Endometrial microvascular endothelial cells (primary cell): Measurements from ENCODE around the gene MCMBP. TPM values are rescaled to one million over a fixed set of nuclear protein-coding genes. Genes with fewer than 3 reads are reported as not detected.

Experiments used
- in situ Hi-C: cut with HindIII; loops from 2 replicates; pipeline ENCODE4 v1.10.0; 2017; ENCODE audit warnings: low sequenced_read_pairs, low pct_unique_long_range_greater_than_20kb; ENCODE audit errors: inconsistent ontology term
- total RNA-seq: library from RNA; depleted of rRNA; stranded (reverse); fragments of >200 nt; gene quantifications from one replicate; pipeline ENCODE4 v1.2.3, GENCODE V29; 2015; ENCODE audit errors: inconsistent ontology term

MCMBP gene
- total RNA-seq, 1 donor from 2014 or later = 77.7 TPM

DNA sequence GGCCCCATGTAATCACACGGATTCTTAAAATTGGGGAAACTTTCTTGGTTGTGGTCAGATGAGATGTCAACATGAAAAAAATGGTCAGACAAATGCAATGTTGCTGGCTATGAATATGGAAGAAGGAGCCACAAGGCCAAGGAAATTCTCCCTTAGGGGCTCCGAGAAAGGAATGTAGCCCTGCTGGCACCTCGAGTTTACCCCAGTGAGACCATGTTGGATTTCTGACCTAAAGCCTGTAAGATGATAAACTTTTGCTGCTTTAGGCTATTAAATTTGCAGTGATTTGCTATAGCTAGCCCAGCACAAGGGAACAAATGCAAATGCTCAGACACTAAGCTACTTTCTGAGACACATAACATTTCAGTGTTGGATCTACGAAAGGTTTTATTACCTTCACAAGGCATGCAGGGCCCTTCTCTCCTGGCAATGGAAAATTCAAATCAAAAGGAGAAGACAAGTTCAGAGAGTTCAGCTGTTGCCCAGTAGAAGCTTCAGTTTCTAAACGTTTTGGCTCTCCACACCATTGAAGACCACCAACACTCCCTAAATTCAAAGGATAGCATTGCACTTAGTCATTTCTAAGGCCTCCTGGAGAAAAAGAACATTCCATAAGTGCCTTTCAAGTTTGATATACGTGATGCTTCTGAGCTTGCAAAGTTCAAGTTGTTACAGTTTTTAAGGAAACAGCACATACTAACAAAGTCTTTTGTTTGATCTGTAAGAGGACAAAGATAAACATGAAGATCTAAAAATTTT is 23.4 kb downstream of the MCMBP start:
- in situ Hi-C loops = no loop called here

DNA sequence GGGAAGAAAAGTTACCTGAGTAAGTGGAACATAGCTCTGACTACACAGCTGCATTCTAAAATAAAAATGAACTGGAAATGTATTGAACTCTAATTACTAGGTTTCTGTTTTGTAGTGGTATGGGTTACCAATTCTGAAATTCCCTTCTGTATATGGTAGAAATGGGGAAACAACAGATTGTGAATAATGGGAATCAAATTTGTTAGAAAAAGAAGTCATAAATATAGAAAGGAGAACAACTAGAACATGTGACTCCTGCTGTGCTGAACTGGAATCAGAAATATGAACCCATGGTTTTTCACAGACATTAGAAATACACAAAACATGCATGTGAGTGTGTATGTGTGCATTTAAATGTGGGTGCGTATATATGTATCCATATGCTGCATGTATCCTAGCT is 27.0 kb downstream of the MCMBP start:
- in situ Hi-C loops = no loop called here

DNA sequence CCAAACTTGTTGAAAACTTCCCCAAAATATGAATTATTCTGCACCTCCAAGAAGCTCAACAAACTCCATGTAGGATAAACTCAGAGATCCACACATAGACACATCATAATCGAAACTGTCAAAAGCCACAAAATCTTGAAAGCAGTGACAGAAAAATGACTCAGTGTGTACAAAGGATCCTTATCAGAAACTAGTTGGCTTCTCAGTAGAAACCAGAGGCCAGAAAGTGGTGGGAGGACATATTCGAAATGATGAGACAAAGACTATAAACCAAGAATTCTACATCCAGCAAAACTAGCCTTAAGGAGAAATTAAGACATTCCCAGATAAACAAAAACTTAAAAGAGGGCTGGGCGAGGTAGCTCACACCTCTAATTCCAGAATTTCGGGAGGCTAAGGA is 38.5 kb downstream of the MCMBP start:
- in situ Hi-C loops = no loop called here

DNA sequence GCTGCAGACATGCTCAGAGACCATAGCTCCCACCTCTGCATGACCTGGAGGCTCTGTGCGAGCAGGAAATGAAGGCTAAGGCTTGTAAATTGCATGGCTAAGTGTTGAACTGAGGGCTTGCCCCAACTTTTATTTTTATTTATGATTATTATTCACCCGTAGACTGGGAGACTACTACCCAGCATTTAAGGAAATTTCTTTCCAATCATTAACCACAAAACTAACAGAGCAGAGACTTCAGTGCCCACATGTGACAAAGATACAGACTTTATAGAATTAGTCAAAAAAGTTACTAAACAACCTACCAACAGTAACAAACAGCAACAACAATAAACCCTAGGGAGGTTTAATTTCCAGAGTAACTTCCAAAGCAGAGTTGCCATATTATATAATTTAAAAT is 39.7 kb downstream of the MCMBP start:
- in situ Hi-C loops = no loop called here

DNA sequence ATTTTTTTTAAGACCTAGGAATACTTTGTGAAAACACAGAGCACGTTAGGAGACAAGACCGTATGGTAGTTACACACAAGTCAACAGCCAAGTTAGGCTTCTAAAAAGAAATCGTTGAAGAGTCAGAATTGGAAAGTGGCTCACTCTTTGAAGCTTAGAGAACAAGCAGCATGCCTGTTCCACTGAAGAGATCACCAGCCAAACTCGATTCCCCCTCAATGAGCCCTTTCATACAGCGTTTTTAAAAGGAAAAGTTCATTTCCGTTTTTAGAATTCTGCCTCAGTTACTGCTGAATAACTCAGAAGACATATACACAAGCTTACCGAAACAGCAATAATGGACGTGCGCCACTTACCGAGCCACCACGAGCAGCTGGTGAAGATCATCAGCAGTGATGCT is 41.0 kb downstream of the MCMBP start:
- in situ Hi-C loops = no loop called here

DNA sequence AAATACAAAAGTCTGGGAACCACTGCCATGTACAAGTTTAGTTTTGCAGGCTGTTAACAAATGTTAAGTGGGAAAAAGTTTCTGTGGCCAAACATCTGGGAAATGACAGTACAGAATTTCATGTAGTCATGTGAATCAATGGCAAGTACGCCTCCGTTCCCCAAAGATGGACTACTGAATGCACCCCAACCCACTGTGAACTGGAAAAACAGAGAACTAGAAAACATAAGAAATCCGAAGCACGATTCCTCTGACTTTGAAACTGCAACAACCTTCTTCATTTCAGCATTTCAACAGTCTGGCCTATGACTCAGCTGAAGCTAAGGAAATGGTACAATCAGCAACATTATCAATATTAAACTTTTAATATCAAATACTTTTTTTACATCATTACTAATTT is 41.8 kb downstream of the MCMBP start:
- in situ Hi-C loops = no loop called here

DNA sequence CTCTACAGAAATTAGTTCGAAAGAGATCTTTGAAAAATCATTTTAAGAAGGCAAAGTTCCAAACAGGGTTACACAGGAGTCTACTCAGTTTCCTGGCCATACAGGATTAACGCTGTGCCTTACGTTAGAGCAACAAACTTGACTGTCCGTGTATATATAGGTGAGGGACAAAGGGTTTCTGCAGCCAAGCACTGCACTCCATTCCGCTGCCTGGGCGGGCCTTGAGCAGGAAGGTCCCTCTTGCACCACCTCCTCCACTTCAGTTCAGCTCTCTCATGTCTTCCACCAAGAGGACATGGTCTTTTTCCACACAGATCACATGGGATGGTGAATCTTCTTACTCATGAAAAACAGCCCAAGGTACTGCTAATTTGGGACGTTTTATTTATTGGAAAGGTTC is 43.2 kb downstream of the MCMBP start:
- in situ Hi-C loops = no loop called here

DNA sequence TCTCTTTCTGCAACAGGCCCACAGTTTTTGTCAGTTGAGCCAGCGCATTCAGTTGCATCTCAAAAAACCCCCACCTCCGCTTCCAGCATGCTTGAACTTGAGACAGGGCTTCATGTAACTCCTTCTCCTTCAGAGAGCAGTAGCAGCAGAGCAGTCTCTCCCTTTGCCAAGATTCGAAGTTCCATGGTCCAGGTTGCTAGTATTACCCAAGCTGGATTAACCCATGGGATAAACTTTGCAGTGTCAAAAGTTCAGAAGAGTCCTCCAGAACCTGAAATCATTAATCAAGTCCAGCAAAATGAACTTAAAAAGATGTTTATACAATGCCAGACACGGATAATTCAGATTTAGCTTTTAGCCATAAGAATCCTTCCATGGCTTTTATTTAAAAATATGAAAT is 45.2 kb downstream of the MCMBP start:
- in situ Hi-C loops = no loop called here

DNA sequence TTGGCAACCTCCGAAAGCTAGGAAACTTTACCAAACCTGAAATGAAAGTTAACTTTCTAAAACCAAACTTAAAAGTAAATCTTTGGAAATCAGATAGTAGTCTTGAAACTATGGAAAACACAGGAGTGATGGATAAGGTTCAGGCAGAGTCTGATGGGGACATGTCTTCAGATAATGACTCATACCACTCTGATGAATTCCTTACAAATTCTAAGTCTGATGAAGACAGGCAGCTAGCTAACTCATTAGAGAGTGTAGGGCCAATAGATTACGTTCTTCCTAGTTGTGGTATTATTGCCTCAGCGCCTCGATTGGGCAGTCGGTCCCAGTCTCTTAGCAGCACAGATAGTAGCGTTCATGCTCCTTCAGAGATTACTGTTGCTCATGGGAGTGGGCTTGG is 45.9 kb downstream of the MCMBP start:
- in situ Hi-C loops = no loop called here

DNA sequence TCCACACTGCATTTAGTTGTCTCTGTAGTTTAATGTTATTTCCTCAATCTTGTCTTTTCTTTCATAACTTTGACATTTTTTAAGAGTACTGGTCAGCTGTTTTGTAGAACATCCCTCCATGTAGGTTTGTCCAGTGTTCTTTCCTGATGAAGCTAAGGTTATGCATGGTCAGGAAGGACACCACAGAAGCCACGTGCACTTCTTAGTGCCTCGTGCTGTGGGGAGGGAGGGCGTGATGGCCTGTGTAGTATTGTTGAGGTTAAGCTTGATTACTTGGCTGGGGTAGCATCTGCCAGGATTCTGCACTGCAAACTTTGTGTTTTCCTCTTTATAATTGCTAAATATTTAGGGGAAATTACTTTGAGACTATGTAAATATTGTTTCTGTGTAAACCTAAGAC is 48.3 kb downstream of the MCMBP start:
- in situ Hi-C loops = no loop called here

DNA sequence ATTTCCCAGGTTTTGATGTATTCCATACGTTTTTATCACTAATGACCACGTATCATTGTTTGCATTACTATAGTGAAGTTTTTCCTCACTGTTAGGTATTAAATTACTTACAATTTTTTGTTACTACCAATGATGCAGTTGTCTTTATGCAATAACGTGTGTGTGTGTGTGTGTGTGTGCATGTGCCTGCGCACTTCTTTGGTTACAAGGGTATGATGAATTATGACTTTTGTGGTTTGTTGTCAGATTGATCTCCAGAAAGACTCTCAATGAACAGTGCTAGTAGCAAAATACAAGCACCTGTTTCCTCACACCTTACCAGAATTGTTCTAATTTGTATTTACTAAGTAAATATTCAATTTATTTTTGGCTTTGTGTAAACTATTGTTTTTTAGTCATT is 51.5 kb downstream of the MCMBP start:
- in situ Hi-C loops = no loop called here

DNA sequence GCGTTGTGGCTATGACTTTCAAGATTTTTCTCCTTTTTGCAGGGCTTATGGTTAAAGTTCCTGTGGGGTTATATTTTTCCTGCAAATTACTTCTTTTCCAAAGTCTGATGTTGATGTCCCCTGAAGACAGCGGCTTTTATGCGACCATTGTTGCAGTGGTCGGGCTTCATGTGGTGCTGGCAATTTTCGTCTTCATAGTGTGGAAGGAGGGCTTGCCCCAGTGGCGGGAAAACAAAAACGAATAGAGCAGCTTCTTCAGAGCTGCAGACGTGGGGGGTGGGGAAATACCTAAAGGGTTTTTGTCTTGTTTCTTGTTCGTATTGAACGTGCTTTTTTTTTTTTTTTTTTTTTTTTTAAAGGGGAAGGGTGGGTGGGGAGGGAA is 53.8 kb downstream of the MCMBP start:
- in situ Hi-C loops = no loop called here

DNA sequence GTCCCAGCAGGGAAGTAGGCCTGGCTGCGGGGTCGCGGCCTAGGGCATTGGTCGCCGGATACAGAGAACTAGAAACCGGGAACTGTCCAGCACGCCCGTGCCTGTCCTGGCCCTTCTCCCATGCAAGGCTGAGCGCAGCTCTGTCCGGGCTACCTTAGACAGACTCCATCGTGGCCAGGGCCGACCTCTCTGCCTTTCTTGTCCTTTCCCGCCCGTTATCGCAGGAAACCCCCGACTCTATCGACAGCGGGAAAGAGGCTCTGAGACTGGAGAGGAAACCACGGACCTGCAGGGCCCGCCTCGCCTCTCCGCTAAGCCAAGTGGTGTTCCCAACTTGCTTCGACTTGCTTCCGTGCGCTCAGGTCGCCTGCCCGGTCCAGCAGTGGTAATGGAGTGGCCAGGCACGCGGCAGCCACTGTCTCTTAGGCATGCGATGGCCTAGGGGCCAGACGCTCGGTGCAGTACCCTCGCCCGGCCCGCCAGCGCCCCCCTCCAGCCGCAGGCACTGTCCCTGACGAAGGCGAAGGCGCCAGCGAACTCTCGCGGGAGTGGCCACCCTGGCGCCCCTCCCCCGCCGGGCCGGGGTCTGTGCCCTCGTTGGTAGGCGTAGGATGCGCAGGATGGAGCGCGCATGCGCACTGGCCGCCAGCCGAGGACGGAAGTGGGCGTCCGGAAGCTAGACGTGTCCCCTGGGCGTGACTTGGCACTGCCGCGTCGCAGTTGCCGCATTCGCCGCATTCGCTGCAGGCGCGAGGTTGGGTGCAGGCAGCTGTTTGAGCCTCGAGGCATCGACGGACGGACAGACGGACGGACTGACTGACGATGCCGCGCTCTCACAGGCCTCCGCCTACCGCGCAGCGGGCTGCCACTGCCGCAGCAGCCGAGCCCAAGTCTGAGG is 54.4 kb downstream of the MCMBP start:
- in situ Hi-C loops = no loop called here

DNA sequence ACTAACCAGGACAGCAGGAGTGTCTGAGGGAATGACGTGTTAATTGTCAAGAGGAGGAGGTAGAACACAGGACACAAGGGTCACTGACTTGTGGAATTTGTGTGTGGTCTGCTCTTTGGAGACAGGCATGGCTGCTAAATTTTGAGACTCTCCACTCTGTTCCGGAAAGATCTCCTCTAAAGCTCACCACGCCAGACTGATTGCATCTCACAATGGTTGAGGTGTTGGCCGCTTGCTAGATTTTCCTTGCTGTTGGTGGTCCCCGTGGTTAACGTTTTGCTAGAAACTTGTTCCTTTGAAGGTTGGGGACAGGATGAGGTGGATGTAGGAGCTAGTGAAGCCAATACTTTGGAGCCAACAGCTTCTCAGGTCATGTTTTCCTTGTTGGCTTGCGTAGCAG is 57.0 kb downstream of the MCMBP start:
- in situ Hi-C loops = no loop called here

DNA sequence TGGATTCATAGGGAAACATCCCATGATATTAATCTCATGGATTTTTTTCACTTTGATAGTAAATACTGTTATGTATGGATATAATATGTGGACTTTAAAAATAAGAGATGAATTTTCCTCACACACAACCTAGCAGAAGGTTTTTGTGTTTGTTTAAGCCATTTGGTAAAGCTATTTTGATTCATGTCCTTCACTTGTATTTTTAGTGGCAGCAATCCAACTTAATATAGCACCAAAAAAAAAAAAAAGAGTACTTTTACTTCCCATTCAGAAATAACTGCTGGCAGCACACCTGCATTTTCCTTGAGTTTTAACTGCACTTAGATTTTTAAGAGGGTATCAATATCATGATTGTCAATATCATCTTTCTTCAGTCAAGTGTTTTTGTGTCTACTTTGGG is 60.0 kb downstream of the MCMBP start:
- in situ Hi-C loops = no loop called here

DNA sequence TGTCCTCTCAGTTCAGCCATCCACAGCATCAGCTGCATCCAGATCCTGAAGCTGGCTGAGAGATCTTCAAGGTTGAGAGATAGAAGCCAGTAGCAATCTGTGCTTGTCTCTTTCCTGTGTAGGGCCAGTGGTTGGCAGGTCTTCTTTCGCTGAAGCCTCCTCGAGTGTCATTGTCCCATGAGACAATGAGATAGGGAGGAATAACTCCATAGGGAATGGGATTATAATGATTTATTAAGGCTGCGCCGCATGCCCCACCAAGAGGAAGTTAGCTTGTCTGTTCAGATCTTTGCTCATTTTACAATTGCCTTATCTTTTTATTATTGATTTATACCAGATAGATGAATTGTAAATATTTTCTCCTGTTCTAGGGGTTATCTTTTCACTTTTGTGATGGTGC is 61.5 kb downstream of the MCMBP start:
- in situ Hi-C loops = no loop called here

DNA sequence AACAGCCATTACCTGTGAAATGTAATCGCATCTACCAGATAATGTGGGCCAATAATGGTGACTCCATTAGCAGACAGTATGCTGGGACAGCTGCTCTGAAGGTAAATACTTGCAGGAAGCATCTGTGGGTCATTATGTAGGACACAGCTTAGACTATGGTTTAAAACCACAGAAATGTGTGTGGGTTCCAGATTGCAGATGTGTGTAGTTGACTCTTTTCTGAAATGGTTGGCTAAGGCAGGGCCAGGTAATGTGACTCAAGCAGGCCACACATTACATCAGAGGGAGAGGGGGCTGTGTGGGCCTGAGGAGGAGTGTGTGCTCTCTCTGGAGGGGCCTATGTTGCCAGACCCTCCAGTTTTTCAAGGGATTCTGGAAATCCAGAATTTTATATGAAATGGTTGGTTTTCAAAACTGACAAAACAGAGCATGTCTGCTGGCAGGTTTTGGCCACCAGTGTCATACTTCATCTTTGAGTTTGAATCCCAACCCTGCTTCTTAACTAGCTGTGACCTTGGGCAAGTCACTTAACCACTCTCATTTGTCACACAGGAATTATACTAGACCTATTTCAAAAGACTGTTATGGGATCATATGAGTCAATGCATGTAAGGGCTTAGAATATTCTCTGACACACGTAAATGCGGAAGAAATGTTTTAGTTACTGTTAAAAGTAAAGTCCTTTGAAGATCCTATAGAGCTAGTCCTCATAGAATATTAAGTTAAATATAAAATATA is 64.5 kb downstream of the MCMBP start:
- in situ Hi-C loops = no loop called here

DNA sequence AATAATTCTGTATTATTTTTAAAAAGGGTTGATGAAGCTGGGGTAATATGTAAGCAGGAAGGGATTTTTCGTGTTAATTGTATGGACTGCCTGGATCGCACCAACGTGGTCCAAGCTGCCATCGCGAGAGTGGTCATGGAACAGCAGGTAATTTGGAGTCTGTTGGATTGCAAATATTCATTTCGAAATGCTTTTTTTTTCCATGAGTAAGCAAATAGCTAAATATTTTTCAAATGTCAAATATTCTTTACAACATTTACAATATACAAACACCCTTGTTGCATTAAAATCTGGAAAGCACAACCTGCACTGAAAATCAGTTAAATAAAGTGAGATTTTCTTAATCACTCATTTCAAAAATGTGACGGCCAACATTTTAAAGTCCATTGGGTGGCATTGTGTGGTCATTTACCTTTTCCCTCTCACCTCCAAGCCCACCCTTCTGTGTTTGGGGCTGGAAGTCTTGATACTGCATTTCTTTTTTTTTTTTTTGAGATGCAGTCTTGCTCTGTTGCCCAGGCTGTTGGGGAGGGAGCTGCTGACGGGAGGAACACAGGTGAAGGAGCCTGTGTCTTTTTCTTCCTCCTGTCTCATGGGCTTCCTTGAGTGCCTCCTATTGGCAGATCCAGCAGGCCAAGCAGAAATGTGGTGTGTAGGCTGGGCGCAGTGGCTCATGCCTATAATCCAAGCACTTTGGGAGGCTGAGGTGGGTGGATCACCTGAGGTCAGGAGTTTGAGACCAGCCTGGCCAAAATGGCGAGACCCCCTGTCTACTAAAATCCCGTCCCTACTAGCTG is 66.1 kb downstream of the MCMBP start:
- in situ Hi-C loops = no loop called here

DNA sequence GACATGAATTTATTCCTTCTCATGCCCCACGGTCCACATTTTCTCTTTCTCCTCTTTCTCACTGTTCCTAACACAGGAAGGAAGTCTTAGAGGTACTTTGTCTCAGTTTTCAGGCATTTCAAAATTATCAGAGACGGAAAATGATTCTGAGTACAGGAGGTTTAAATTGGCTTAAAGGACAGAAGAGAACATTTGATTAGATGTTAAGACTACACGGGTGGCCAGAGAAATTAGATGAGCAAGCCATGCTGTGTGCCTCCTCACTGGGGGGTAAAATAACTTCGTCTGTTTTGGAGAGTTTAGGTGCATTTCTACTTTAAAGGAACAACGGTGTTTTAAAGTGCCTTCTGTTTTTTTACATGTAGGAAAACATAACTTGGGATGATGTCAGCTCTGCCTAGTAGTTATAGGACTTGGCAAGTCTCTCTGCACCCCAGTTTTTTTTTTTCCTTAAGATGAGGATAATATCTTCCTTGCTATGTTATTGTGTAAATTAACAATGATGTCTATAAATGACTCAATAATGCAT is 66.9 kb downstream of the MCMBP start:
- in situ Hi-C loops = no loop called here
